H1 (cell line): ENCODE measurements around the gene RIPOR1. TPM values are rescaled to one million over a fixed set of nuclear protein-coding genes. Genes with fewer than 3 reads are reported as not detected.

Source experiments
- CTCF ChIA-PET: fragments of 300-600 bp; sonication (Branson Sonifier 250); formaldehyde crosslinking; loops from one replicate; lab custom pipeline; 2021; ENCODE audit not compliant: partially characterized antibody; lab: Charles Lee
- POLR2A ChIA-PET: fragments of 300-600 bp; sonication (Branson Sonifier 250); formaldehyde crosslinking; loops from one replicate; lab custom pipeline; 2021; ENCODE audit warnings: inconsistent platforms; ENCODE audit not compliant: partially characterized antibody; lab: Charles Lee
- DNase-seq, 2 experiments: peaks; one replicate each; pipeline versions ENCODE4 v3.0.0 to v3.0.0-alpha.2; 2010 to 2022; ENCODE audit warnings: low spot score in 2 of 2, low read depth in 1 of 2, mixed read lengths in 1 of 2
- FAIRE-seq: peaks from 2 replicates; lab custom pipeline; 2011; peaks lifted over from hg19 to GRCh38; lab: Jason Lieb, UNC
- H2AFZ ChIP-seq: 2 replicates; pipeline ENCODE4 v1.8.1; 2012; ENCODE audit warnings: low read length, inconsistent platforms
- H2AK5ac ChIP-seq: 2 replicates; pipeline ENCODE4 v1.6.1; 2013; ENCODE audit warnings: low read depth, low read length
- H2BK120ac ChIP-seq: replicated peaks from 2 replicates; pipeline ENCODE3; 2013; ENCODE audit warnings: low read depth, low read length, inconsistent platforms
- H2BK12ac ChIP-seq: 2 replicates; pipeline ENCODE4 v1.6.1; 2013; ENCODE audit warnings: low read depth, low read length
- H2BK15ac ChIP-seq: 2 replicates; pipeline ENCODE4 v1.6.1; 2013; ENCODE audit warnings: low read length
- H2BK20ac ChIP-seq: 2 replicates; pipeline ENCODE4 v1.6.1; 2013; ENCODE audit warnings: low read length
- H2BK5ac ChIP-seq: 2 replicates; pipeline ENCODE4 v1.6.1; 2013; ENCODE audit warnings: low read depth, low read length
- H3K14ac ChIP-seq: 2 replicates; pipeline ENCODE4 v1.6.1; 2013; ENCODE audit warnings: inconsistent platforms; ENCODE audit not compliant: insufficient read length
- H3K18ac ChIP-seq: 2 replicates; pipeline ENCODE4 v1.6.1; 2013; ENCODE audit warnings: low read length; ENCODE audit errors: extremely low read depth
- H3K23ac ChIP-seq: 2 replicates; pipeline ENCODE4 v1.6.1; 2013; ENCODE audit warnings: inconsistent platforms; ENCODE audit not compliant: insufficient read length
- H3K23me2 ChIP-seq: 2 replicates; pipeline ENCODE4 v1.6.1; 2013; ENCODE audit warnings: low read depth, low read length
- H3K27ac ChIP-seq: 2 replicates; pipeline ENCODE4 v1.6.1; 2011; ENCODE audit warnings: low read depth, low read length, inconsistent platforms
- H3K27me3 ChIP-seq, 4 experiments: replicated peaks in 1 of 4; 1 replicate in 1 of 4; 2 replicates in 3 of 4; pipeline versions ENCODE4 v1.6.1 to v1.8.1; 2011 to 2013; ENCODE audit warnings: low read length in 3 of 4, mild to moderate bottlenecking in 3 of 4, inconsistent platforms in 2 of 4, mixed read lengths in 2 of 4, moderate library complexity in 1 of 4; ENCODE audit not compliant: control insufficient read depth in 3 of 4, insufficient read depth in 3 of 4; ENCODE audit errors: extremely low read depth in 1 of 4
- H3K36me3 ChIP-seq, 4 experiments: 2 replicates each; pipeline versions ENCODE4 v1.6.1 to v1.8.1; 2011 to 2013; ENCODE audit warnings: mild to moderate bottlenecking in 4 of 4, low read length in 3 of 4, moderate library complexity in 2 of 4, control low read depth in 1 of 4, inconsistent platforms in 1 of 4; ENCODE audit not compliant: insufficient read depth in 4 of 4, control insufficient read depth in 2 of 4
- H3K4ac ChIP-seq: replicated peaks from 2 replicates; pipeline ENCODE3; 2013; ENCODE audit warnings: low read length, low read depth, mixed read lengths, inconsistent platforms; ENCODE audit not compliant: insufficient read length
- H3K4me1 ChIP-seq, 4 experiments: replicated peaks in 1 of 4; 1 replicate in 1 of 4; 2 replicates in 3 of 4; pipeline versions ENCODE4 v1.6.1 to v1.8.1; 2011 to 2013; ENCODE audit warnings: low read length in 3 of 4, inconsistent platforms in 2 of 4, mixed read lengths in 1 of 4; ENCODE audit not compliant: insufficient read depth in 4 of 4, control insufficient read depth in 3 of 4
- H3K4me2 ChIP-seq, 2 experiments: 2 replicates each; pipeline versions ENCODE4 v1.6.1 to v1.8.1; 2011 to 2013; ENCODE audit warnings: low read depth in 2 of 2, low read length in 2 of 2, control low read depth in 1 of 2, inconsistent platforms in 1 of 2, mild to moderate bottlenecking in 1 of 2; ENCODE audit not compliant: insufficient read depth in 1 of 2
- H3K4me3 ChIP-seq, 4 experiments: fragments of 200-600, 300-600 bp in 1 of 4; sonication (generic), shearing (Covaris generic), sonication (Bioruptor Twin) in 1 of 4; 2 replicates each; pipeline versions ENCODE4 v1.5.1 to v1.8.1; 2011 to 2016; ENCODE audit warnings: low read length in 4 of 4, low read depth in 3 of 4, control low read depth in 2 of 4, inconsistent platforms in 2 of 4, mild to moderate bottlenecking in 2 of 4, mixed read lengths in 1 of 4, moderate library complexity in 1 of 4; ENCODE audit not compliant: insufficient read depth in 2 of 4; ENCODE audit errors: extremely low read depth in 1 of 4
- H3K56ac ChIP-seq: replicated peaks from 2 replicates; pipeline ENCODE3; 2013; ENCODE audit warnings: low read depth, mild to moderate bottlenecking, mixed read lengths, low read length, inconsistent platforms; ENCODE audit not compliant: insufficient read length
- H3K79me1 ChIP-seq: 2 replicates; pipeline ENCODE4 v1.6.1; 2013; ENCODE audit warnings: low read depth, low read length, control low read depth
- H3K79me2 ChIP-seq, 2 experiments: 2 replicates each; pipeline versions ENCODE4 v1.6.1 to v1.8.1; 2012 to 2013; ENCODE audit warnings: low read length in 2 of 2, mild to moderate bottlenecking in 2 of 2, inconsistent platforms in 1 of 2; ENCODE audit not compliant: insufficient read depth in 2 of 2, control insufficient read depth in 1 of 2
- H3K9ac ChIP-seq, 4 experiments: replicated peaks in 1 of 4; 1 replicate in 1 of 4; 2 replicates in 3 of 4; pipeline versions ENCODE4 v1.6.1 to v1.8.1; 2011 to 2013; ENCODE audit warnings: low read depth in 3 of 4, low read length in 3 of 4, control low read depth in 2 of 4, mild to moderate bottlenecking in 2 of 4, moderate library complexity in 2 of 4, inconsistent platforms in 1 of 4; ENCODE audit errors: extremely low read depth in 1 of 4
- H3K9me3 ChIP-seq, 2 experiments: 2 replicates each; pipeline versions ENCODE4 v1.6.1 to v1.8.1; 2012 to 2013; ENCODE audit warnings: mild to moderate bottlenecking in 2 of 2, moderate library complexity in 2 of 2, control low read depth in 1 of 2, inconsistent platforms in 1 of 2, low read depth in 1 of 2, low read length in 1 of 2, mixed read lengths in 1 of 2; ENCODE audit not compliant: insufficient read depth in 2 of 2
- H4K20me1 ChIP-seq, 2 experiments: replicated peaks in 1 of 2; 2 replicates each; pipeline versions ENCODE3 to v1.8.1; 2011 to 2013; ENCODE audit warnings: inconsistent platforms in 2 of 2, low read length in 2 of 2, mild to moderate bottlenecking in 1 of 2; ENCODE audit not compliant: insufficient read depth in 2 of 2, control insufficient read depth in 1 of 2
- H4K5ac ChIP-seq: 2 replicates; pipeline ENCODE4 v1.6.1; 2013; ENCODE audit warnings: low read length, low read depth, mixed read lengths, inconsistent platforms; ENCODE audit not compliant: insufficient read length
- H4K8ac ChIP-seq: 2 replicates; pipeline ENCODE4 v1.8.0; 2013; ENCODE audit warnings: mild to moderate bottlenecking, moderate library complexity, low read length, inconsistent platforms; ENCODE audit not compliant: insufficient read depth; ENCODE audit errors: extremely low read depth
- H4K91ac ChIP-seq: replicated peaks from 2 replicates; pipeline ENCODE3; 2013; ENCODE audit warnings: low read length, mixed read lengths, inconsistent platforms; ENCODE audit not compliant: insufficient read length
- POLR2A ChIP-seq, 2 experiments: IDR thresholded peaks; 1 replicate in 1 of 2; 2 replicates in 1 of 2; pipeline ENCODE4 v1.6.1; 2011; ENCODE audit warnings: low read depth in 2 of 2, low read length in 2 of 2, mild to moderate bottlenecking in 2 of 2; ENCODE audit errors: control extremely low read depth in 1 of 2
- WGBS, 2 experiments: shearing (Covaris generic) in 1 of 2; methylation state at CpG; one replicate each; pipeline versions ENCODE4 v1.1.6 to v1.1.7; 2013 to 2015; ENCODE audit warnings: low lambda C conversion rate in 2 of 2, mixed read lengths in 2 of 2, inconsistent platforms in 1 of 2, low coverage in 1 of 2, missing lambda C conversion rate in 1 of 2; ENCODE audit not compliant: insufficient replicate concordance in 2 of 2, insufficient coverage in 1 of 2, insufficient read length in 1 of 2; ENCODE audit errors: extremely low coverage in 1 of 2, missing lambda C conversion rate in 1 of 2; 5-methylcytosine and 5-hydroxymethylcytosine counted together
- polyA plus RNA-seq, 7 experiments: library from polyadenylated mRNA; depleted of rRNA in 3 of 7; stranded (reverse) in 5 of 7; unstranded in 2 of 7; fragments of >200 nt in 5 of 7; fragments of 200-250 nt in 2 of 7; gene quantifications; 1 replicate in 5 of 7; 2 replicates in 1 of 7; 4 replicates in 1 of 7; pipeline versions ENCODE4 v1.2.1 to v1.2.3, GENCODE V29; 2011 to 2013; ENCODE audit warnings: missing spikeins in 2 of 7, mixed read lengths in 2 of 7
- total RNA-seq: library from RNA; stranded (reverse); fragmentation: NEBNext Ultra II Directional; extraction: Animal tissue kit (Norgen Biotek cat#: 25700); gene quantifications from 2 replicates; pipeline ENCODE4 v1.2.1, GENCODE V29; 2021

RIPOR1 gene
- total and polyA plus RNA-seq, 2 of the 8 experiments (the other 6 are each of a cell fraction or from before 2014, with no cell fraction given), result 2.7 to 10.1 TPM

DNA sequence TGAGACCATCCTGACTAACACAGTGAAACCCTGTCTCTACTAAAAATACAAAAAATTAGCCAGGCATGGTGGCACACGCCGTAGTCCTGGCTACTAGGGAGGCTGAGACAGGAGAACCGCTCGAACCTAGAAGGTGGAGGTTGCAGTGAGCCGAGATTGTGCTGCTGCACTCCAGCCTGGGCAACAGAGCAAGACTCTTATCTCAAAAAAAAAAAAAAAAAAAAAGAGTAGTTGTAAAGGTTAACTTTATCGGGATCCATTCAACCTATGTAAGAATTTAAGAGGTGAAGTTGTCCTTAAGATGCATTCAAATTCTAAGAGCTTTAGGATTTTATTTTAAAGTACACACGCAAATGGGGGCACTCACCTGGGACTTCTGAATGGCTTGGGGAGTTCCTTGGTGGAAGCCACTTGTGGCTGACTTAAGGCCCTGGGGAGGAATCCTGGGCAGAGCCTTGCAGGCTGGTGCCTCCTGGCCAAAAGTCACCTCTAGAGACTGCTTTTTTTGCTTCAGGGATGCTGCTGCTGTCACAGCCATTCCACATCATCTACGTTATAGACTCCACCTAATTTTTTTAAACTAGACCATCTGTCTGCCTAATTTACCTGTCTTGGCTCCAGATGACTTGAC lies 37.0 kb downstream of the RIPOR1 start:
- Histone ChIP-seq H4K5ac (no peak overlapping the region), H2BK120ac (no peak overlapping the region), H2AFZ (no peak overlapping the region), H3K9me3 (no peaks in the 10 kb centered on the region), H2BK5ac (no peak overlapping the region), H2BK12ac (no peak overlapping the region), H2AK5ac (no peak overlapping the region), H3K4me2 (no peak overlapping the region; a peak in 1 of 4 replicates), H3K4me1 (peaks cover 0 to 7% (median 1%) of the 10 kb centered on the region in 4 experiments; a peak in 4 of 7 replicates), H3K23ac (no peak overlapping the region), H3K36me3 (no peaks in the 10 kb centered on the region), H3K9ac (no peak overlapping the region), H4K8ac (peak overlapping the region; percentile 29; the same call in 1 of the 2 replicates), H2BK20ac (no peak overlapping the region), H3K4me3 (no peak overlapping the region), H3K27ac (no peak overlapping the region), H3K56ac (no peak overlapping the region), H3K18ac (no peak overlapping the region), H4K91ac (no peak overlapping the region), H3K23me2 (peaks cover 3% of the 10 kb centered on the region), H2BK15ac (no peak overlapping the region), H3K14ac (no peak overlapping the region), H3K27me3 (no peaks in the 10 kb centered on the region), H4K20me1 (peaks cover 0 to 2% of the 10 kb centered on the region in 2 experiments), H3K79me2 (peaks cover 13 to 77% of the 10 kb centered on the region in 2 experiments), H3K4ac (no peak overlapping the region), H3K79me1 (peaks cover 11% of the 10 kb centered on the region)
- FAIRE-seq (no peak), DNase-seq (no peak)
- WGBS, 2 experiments, result 91% methylated on average over 8 of the region's 8 CpGs; no CpG with 5 or more reads in 1 of the 2 experiments
- no peak for TF ChIP-seq POLR2A (IDR thresholded peaks at IDR 0.05; ENCODE audit: control extremely low read depth in 1 of 2, low read depth in 2 of 2, low read length in 2 of 2)
- ChIA-PET CTCF (interaction anchor here (0.6 to 8.7 kb wide), 3 partner anchors 18 to 51 kb away, joined by 3 to 108 read pairs (median 3); no protein-coding TSS in a partner anchor), POLR2A (interaction anchor here (3.9 kb wide), 1 partner anchor 35 kb away, joined by 17 read pairs; no protein-coding TSS in a partner anchor)
